ENCODE measurements around the gene WEE1.

GRCh38 chr11:9605742-9606141, 32.3 kb downstream of the WEE1 start:
- no peak for TF ChIP-seq CTCF (optimal IDR thresholded peaks at IDR 0.05 in 1 of 3, IDR thresholded peaks at IDR 0.05 in 1 of 3, conservative IDR thresholded peaks at IDR 0.05 in 1 of 3; ENCODE audit: extremely low read depth in 1 of 3, insufficient read depth in 2 of 3, low read length in 3 of 3)
- no peak for TF ChIP-seq EZH2 (IDR thresholded peaks at IDR 0.05; ENCODE audit: low read length)
